Mesendoderm (in vitro differentiated cells): ENCODE measurements around the gene GTF2IRD1. TPM values are rescaled to one million over a fixed set of nuclear protein-coding genes. Genes with fewer than 3 reads are reported as not detected.

ENCODE experiments used
- DNase-seq: peaks from one replicate; pipeline ENCODE4 v3.0.0; 2013
- H2AK5ac ChIP-seq: 2 replicates; pipeline ENCODE4 v1.6.1; 2013; ENCODE audit warnings: low read length, inconsistent platforms
- H2BK120ac ChIP-seq: 2 replicates; pipeline ENCODE4 v1.6.1; 2013; ENCODE audit warnings: low read depth, mild to moderate bottlenecking, low read length, moderate library complexity, mixed read lengths
- H2BK15ac ChIP-seq: replicated peaks from 2 replicates; pipeline ENCODE4 v1.6.1; 2013; ENCODE audit warnings: low read depth, mild to moderate bottlenecking, moderate library complexity
- H2BK5ac ChIP-seq: 2 replicates; pipeline ENCODE4 v1.6.1; 2013; ENCODE audit warnings: low read length, inconsistent platforms
- H3K18ac ChIP-seq: 2 replicates; pipeline ENCODE4 v1.6.1; 2013; ENCODE audit warnings: mild to moderate bottlenecking, low read length, mixed read lengths
- H3K23ac ChIP-seq: one replicate; pipeline ENCODE4 v1.6.1; 2013; ENCODE audit warnings: low read length
- H3K27ac ChIP-seq: 2 replicates; pipeline ENCODE4 v1.5.1; 2013; ENCODE audit warnings: low read depth, mild to moderate bottlenecking, inconsistent platforms, low read length, moderate library complexity
- H3K27me3 ChIP-seq: 2 replicates; pipeline ENCODE4 v1.6.1; 2013; ENCODE audit warnings: low read length, control low read depth, mild to moderate bottlenecking, inconsistent platforms; ENCODE audit not compliant: insufficient read depth, poor library complexity
- H3K36me3 ChIP-seq: 2 replicates; pipeline ENCODE4 v1.6.1; 2013; ENCODE audit warnings: low read length, inconsistent platforms; ENCODE audit not compliant: control insufficient read depth, insufficient read depth
- H3K4ac ChIP-seq: one replicate; pipeline ENCODE4 v1.6.1; 2013; ENCODE audit warnings: low read depth, mild to moderate bottlenecking, low read length, moderate library complexity
- H3K4me1 ChIP-seq: 2 replicates; pipeline ENCODE4 v1.6.1; 2013; ENCODE audit warnings: low read depth, low read length, inconsistent platforms; ENCODE audit not compliant: control insufficient read depth
- H3K4me2 ChIP-seq: 2 replicates; pipeline ENCODE4 v1.6.1; 2013; ENCODE audit warnings: low read length
- H3K4me3 ChIP-seq: 2 replicates; pipeline ENCODE4 v1.5.1; 2013; ENCODE audit warnings: mild to moderate bottlenecking, low read length
- H3K56ac ChIP-seq: one replicate; pipeline ENCODE4 v1.6.1; 2013; ENCODE audit warnings: low read length
- H3K79me1 ChIP-seq: 2 replicates; pipeline ENCODE4 v1.6.1; 2013; ENCODE audit warnings: low read length, inconsistent platforms
- H3K79me2 ChIP-seq: 2 replicates; pipeline ENCODE4 v1.6.1; 2013; ENCODE audit warnings: mild to moderate bottlenecking, low read length; ENCODE audit not compliant: control insufficient read depth, insufficient read depth
- H3K9ac ChIP-seq: 2 replicates; pipeline ENCODE4 v1.6.1; 2013; ENCODE audit warnings: low read length, inconsistent platforms
- H4K5ac ChIP-seq: one replicate; pipeline ENCODE4 v1.6.1; 2013; ENCODE audit warnings: low read length
- H4K8ac ChIP-seq: one replicate; pipeline ENCODE4 v1.6.1; 2013; ENCODE audit warnings: low read depth, mild to moderate bottlenecking, control low read depth, low read length, moderate library complexity
- WGBS: extraction: QIAGEN DNeasy Blood & Tissue Kit; methylation state at CpG from one replicate; pipeline ENCODE4 v1.1.7; 2013; ENCODE audit warnings: low lambda C conversion rate, missing lambda C conversion rate; ENCODE audit not compliant: insufficient coverage; ENCODE audit errors: extremely low coverage; 5-methylcytosine and 5-hydroxymethylcytosine counted together
- polyA plus RNA-seq, 2 experiments: library from polyadenylated mRNA; stranded (reverse); fragments of 200-250 nt; gene quantifications; one replicate each; pipeline ENCODE4 v1.2.3, GENCODE V29; 2013

The GTF2IRD1 gene, protein sequence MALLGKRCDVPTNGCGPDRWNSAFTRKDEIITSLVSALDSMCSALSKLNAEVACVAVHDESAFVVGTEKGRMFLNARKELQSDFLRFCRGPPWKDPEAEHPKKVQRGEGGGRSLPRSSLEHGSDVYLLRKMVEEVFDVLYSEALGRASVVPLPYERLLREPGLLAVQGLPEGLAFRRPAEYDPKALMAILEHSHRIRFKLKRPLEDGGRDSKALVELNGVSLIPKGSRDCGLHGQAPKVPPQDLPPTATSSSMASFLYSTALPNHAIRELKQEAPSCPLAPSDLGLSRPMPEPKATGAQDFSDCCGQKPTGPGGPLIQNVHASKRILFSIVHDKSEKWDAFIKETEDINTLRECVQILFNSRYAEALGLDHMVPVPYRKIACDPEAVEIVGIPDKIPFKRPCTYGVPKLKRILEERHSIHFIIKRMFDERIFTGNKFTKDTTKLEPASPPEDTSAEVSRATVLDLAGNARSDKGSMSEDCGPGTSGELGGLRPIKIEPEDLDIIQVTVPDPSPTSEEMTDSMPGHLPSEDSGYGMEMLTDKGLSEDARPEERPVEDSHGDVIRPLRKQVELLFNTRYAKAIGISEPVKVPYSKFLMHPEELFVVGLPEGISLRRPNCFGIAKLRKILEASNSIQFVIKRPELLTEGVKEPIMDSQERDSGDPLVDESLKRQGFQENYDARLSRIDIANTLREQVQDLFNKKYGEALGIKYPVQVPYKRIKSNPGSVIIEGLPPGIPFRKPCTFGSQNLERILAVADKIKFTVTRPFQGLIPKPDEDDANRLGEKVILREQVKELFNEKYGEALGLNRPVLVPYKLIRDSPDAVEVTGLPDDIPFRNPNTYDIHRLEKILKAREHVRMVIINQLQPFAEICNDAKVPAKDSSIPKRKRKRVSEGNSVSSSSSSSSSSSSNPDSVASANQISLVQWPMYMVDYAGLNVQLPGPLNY
- polyA plus RNA-seq (2013, experiment 1 of 2), result 29.8 TPM
- polyA plus RNA-seq (2013, experiment 2 of 2), result 29.0 TPM

DNA sequence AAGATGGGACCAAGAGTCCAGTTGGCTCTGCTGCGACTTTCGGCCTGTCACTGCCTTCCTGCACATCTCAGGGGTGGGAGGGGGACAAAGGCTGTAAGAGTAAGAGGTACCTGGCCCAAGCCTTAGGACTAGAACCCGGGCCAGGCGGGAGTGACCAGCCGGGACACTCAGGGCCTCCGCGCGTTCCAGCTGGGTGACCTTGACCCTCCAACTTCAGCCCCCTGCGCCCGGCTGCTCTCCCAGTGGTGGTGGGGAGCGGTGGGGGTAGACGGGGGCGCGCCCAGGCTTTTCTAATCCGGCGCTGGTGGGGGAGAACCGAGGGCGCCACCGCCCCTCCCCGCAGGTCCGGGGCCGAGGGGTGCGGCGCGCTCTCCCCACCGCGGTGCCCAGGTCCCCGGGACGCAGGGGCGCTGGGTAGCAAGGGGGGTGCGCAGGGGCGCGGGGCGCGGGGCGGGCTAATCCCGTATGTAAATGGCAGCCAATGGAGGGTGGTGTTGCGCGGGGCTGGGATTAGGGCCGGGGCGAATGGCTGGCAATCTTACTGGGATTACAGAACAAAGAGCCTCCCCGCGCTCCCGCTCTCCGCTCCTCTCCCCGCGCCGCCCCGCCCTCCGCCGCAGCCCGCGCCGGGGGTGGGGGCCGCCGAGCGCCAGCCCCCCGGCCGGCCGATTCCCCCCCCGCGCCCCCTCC lies at the start of gene GTF2IRD1:
TSS of gene GTF2IRD1 (plus strand) at position 585 of the 690 bp plus-strand sequence. CDS start 54,175 bp downstream, outside the sequence.
- Histone ChIP-seq H3K56ac (peak within 1 kb of the TSS; percentile 89), H2AK5ac (peak within 1 kb of the TSS; percentile 4), H3K9ac (peak within 1 kb of the TSS; percentile 84), H3K23ac (no peak within 1 kb of the TSS), H2BK15ac (no peak within 1 kb of the TSS), H3K27ac (peak within 1 kb of the TSS; percentile 51), H3K4me1 (peaks cover 4% of the 10 kb centered on the region), H3K4me3 (peak within 1 kb of the TSS; percentile 65), H3K79me2 (peaks cover 34% of the 10 kb centered on the region), H3K79me1 (peaks cover 18% of the 10 kb centered on the region), H3K27me3 (no peaks in the 10 kb centered on the region), H3K36me3 (no peaks in the 10 kb centered on the region), H2BK120ac (peak within 1 kb of the TSS; percentile 63), H4K8ac (peak within 1 kb of the TSS; percentile 91), H3K4me2 (peak within 1 kb of the TSS; percentile 78), H3K18ac (peak within 1 kb of the TSS; percentile 95), H2BK5ac (no peak within 1 kb of the TSS), H3K4ac (peak within 1 kb of the TSS; percentile 94), H4K5ac (no peak within 1 kb of the TSS)
- peak; percentile 84 for DNase-seq
- no CpG with 5 or more reads among the region's 62 CpGs for WGBS

DNA sequence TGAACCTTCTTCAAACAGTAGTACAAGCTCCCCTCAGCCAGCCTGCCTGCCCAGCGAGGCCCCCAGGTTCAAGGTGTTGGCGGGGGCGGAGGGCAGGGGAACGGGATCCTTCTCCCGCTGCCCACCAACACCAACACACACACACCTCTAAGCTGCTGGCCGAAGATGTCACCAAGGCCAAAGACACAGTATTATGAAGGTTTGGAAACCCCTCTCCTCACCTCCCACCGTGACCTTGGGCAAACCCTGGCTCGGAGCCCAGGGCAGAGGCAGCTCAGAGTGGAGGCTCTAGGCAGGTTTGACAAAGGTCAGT lies 49.4 kb upstream of the GTF2IRD1 start:
- Histone ChIP-seq H3K4me3 (no peak overlapping the region), H3K23ac (no peak overlapping the region), H3K27ac (no peak overlapping the region), H3K27me3 (no peaks in the 10 kb centered on the region), H3K4me1 (no peaks in the 10 kb centered on the region), H2BK120ac (no peak overlapping the region), H4K8ac (no peak overlapping the region), H3K4ac (no peak overlapping the region), H2BK5ac (no peak overlapping the region), H3K9ac (no peak overlapping the region), H3K4me2 (no peak overlapping the region), H2AK5ac (no peak overlapping the region), H3K36me3 (no peaks in the 10 kb centered on the region), H3K56ac (no peak overlapping the region), H2BK15ac (no peak overlapping the region), H3K79me1 (no peaks in the 10 kb centered on the region), H4K5ac (no peak overlapping the region), H3K79me2 (no peaks in the 10 kb centered on the region), H3K18ac (no peak overlapping the region)
- no peak for DNase-seq
- WGBS, result no CpG with 5 or more reads among the region's 8 CpGs

DNA sequence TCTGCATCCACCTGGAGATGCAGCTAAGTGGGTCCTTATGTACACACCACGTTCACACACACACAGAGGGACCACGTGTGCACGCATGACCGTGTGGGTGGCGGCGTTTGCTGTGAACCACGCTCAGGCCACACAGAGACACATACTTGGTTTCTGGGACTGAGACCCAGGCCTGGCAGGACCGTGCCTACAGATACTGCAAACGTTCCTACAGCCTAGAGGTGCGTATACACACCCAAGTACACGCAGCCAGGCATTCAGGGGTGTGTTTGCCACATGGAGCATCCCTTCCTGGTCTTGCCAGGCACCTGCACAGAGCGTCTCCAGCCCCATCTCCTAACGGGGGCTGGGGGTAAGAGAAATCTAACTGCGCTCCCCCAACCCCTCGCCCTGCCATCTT lies 49.0 kb upstream of the GTF2IRD1 start:
- H3K23ac ChIP-seq, result no peak overlapping the region
- no CpG with 5 or more reads among the region's 15 CpGs for WGBS

DNA sequence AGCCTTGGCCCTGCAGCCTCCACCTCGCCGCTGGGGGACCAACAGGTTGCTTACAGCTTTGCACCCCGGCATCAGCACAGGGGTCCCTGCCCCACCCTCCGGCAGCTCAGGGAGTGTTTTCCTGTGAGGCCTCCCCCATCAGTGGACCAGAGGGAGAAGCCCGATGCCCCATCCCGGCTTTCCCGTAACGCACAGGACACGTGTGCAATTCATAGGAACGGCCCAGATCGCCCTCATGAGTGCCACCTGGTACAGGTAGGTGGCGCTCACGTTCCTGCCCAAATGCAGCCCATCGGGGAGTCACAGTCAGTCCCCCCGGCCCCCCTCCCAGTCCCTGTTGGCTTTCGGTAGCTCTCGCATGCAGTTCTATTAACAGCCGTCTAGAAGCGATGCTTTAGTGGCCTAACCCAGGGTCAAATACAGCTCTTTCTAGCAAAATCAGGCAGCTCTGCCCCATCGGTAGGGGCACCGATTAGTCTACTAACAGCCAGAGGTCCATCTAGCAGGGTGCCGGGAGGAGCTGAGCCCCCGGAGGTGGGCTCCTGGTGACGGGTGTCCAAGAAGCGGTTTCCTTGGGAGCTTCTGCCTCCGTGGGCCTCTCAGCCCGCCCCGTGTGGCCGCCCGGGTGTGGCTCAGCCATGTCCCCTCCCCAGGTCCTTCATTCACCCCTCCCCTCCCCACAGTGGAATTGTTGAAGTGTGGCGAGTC lies 48.4 kb upstream of the GTF2IRD1 start:
- H3K36me3 ChIP-seq, result no peaks in the 10 kb centered on the region
- H3K27ac ChIP-seq, result no peak overlapping the region
- H3K9ac ChIP-seq, result no peak overlapping the region
- H2BK5ac ChIP-seq, result no peak overlapping the region
- no peak overlapping the region for H3K4me2 ChIP-seq
- H3K79me2 ChIP-seq, result no peaks in the 10 kb centered on the region
- H2AK5ac ChIP-seq, result no peak overlapping the region
- H2BK120ac ChIP-seq, result no peak overlapping the region
- no peak overlapping the region for H2BK15ac ChIP-seq
- no CpG with 5 or more reads among the region's 31 CpGs for WGBS
- H3K4ac ChIP-seq, result no peak overlapping the region
- no peaks in the 10 kb centered on the region for H3K4me1 ChIP-seq
- H3K23ac ChIP-seq, result no peak overlapping the region
- H3K18ac ChIP-seq, result no peak overlapping the region
- H3K4me3 ChIP-seq, result no peak overlapping the region
- DNase-seq, result peak; percentile 72
- no peak overlapping the region for H4K8ac ChIP-seq
- no peak overlapping the region for H4K5ac ChIP-seq
- H3K56ac ChIP-seq, result no peak overlapping the region
- no peaks in the 10 kb centered on the region for H3K79me1 ChIP-seq
- no peaks in the 10 kb centered on the region for H3K27me3 ChIP-seq

More for the DNA sequence above, 49.0 kb upstream of the GTF2IRD1 start:
- no peak overlapping the region for H4K8ac ChIP-seq
- H3K9ac ChIP-seq, result no peak overlapping the region
- H2BK5ac ChIP-seq, result no peak overlapping the region
- no peak overlapping the region for H3K27ac ChIP-seq
- no peak overlapping the region for H2BK15ac ChIP-seq
- no peak overlapping the region for H3K18ac ChIP-seq
- no peaks in the 10 kb centered on the region for H3K79me1 ChIP-seq
- no peak overlapping the region for H3K4me2 ChIP-seq
- H3K56ac ChIP-seq, result no peak overlapping the region
- no peaks in the 10 kb centered on the region for H3K27me3 ChIP-seq
- H3K36me3 ChIP-seq, result no peaks in the 10 kb centered on the region
- DNase-seq, result no peak
- H2BK120ac ChIP-seq, result no peak overlapping the region
- no peak overlapping the region for H2AK5ac ChIP-seq
- H3K79me2 ChIP-seq, result no peaks in the 10 kb centered on the region
- H3K4me1 ChIP-seq, result no peaks in the 10 kb centered on the region
- no peak overlapping the region for H4K5ac ChIP-seq
- no peak overlapping the region for H3K4me3 ChIP-seq
- H3K4ac ChIP-seq, result no peak overlapping the region

DNA sequence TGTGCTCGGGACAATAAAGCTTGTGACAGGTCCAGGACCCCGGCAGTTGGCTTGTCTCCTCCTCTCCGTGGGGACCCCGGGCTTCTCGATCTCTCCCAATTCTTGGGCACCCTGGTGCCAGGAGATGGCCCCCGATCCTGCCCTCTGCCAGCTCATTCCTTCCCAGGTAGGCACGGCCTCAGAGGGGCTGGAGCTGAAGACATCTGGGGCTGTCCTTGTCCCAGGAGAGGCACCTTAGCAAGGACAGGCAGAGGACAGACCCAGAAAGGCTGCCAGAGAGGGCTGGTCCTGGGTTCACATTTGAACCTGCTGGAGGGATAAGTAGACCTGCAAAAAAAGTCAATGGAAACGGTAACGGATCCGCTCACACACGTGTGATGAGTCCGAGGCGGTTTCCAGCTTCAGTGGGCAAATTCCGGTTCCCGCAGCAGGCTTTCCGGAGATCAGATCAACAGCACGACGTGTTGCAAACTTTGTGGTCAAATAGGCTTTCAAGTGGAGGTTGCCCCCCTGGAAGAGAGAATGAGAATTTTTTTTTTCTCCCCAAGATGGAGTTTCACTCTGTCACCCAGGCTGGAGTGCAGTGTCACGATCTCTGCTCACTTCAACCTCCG lies 47.7 kb upstream of the GTF2IRD1 start:
- Histone ChIP-seq H2BK120ac (no peak overlapping the region), H3K18ac (no peak overlapping the region), H3K79me2 (no peaks in the 10 kb centered on the region), H3K4me1 (no peaks in the 10 kb centered on the region), H3K56ac (no peak overlapping the region), H2BK5ac (no peak overlapping the region), H3K27me3 (no peaks in the 10 kb centered on the region), H4K8ac (no peak overlapping the region), H3K23ac (no peak overlapping the region), H3K79me1 (no peaks in the 10 kb centered on the region), H3K4me2 (no peak overlapping the region), H2AK5ac (no peak overlapping the region), H4K5ac (no peak overlapping the region), H3K27ac (no peak overlapping the region), H3K36me3 (no peaks in the 10 kb centered on the region), H3K9ac (no peak overlapping the region), H2BK15ac (no peak overlapping the region), H3K4ac (no peak overlapping the region), H3K4me3 (no peak overlapping the region)
- WGBS, result no CpG with 5 or more reads among the region's 20 CpGs
- DNase-seq, result no peak
